ENCODE data around the gene ICOS.

DNA sequence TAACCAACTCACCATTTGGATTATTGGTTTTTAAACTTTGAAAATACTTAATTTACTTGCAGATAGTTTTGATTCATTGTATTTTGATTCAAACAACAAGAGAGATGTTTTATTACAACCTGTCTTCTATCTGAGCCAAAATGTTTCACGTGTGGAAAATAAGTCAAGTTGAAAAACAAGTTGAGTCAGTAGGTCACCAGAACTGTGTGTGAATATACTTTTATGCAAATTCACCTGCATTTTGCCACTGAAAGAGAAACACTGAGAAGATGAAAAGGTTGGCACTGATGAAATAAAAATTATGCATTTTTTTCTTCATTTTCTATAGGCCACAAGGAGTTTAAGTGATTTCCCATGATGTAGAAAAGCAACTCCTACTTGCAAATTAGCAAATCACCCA lies 68.3 kb downstream of the ICOS start:
- TF ChIP-seq, protein P1, sequence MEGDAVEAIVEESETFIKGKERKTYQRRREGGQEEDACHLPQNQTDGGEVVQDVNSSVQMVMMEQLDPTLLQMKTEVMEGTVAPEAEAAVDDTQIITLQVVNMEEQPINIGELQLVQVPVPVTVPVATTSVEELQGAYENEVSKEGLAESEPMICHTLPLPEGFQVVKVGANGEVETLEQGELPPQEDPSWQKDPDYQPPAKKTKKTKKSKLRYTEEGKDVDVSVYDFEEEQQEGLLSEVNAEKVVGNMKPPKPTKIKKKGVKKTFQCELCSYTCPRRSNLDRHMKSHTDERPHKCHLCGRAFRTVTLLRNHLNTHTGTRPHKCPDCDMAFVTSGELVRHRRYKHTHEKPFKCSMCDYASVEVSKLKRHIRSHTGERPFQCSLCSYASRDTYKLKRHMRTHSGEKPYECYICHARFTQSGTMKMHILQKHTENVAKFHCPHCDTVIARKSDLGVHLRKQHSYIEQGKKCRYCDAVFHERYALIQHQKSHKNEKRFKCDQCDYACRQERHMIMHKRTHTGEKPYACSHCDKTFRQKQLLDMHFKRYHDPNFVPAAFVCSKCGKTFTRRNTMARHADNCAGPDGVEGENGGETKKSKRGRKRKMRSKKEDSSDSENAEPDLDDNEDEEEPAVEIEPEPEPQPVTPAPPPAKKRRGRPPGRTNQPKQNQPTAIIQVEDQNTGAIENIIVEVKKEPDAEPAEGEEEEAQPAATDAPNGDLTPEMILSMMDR (IDR thresholded peaks at IDR 0.05), result no peak
- TF ChIP-seq POLR2A (IDR thresholded peaks at IDR 0.05), result no peak
